Measurements from ENCODE around the gene LOC128125822.

DNA sequence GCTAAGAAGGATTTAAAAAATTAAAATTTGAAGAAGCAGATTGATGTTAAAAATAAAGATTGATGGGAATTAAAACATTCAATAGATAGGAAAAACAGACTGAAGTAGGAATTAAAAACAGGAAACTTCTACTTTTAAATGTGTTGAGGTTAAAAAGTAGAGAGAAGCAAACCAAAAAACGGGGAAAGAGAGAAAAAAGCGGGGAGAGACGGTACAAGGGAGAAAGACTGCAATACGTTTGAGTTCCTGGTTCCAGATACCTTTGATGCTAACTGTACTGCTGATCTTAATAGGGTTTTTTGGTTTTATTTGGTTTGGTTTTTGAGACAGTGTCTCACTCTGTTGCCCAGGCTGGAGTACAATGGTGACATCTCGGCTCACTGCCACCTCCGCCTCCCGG is 27.0 kb downstream of the LOC128125822 start:
- TF ChIP-seq, protein P1, sequence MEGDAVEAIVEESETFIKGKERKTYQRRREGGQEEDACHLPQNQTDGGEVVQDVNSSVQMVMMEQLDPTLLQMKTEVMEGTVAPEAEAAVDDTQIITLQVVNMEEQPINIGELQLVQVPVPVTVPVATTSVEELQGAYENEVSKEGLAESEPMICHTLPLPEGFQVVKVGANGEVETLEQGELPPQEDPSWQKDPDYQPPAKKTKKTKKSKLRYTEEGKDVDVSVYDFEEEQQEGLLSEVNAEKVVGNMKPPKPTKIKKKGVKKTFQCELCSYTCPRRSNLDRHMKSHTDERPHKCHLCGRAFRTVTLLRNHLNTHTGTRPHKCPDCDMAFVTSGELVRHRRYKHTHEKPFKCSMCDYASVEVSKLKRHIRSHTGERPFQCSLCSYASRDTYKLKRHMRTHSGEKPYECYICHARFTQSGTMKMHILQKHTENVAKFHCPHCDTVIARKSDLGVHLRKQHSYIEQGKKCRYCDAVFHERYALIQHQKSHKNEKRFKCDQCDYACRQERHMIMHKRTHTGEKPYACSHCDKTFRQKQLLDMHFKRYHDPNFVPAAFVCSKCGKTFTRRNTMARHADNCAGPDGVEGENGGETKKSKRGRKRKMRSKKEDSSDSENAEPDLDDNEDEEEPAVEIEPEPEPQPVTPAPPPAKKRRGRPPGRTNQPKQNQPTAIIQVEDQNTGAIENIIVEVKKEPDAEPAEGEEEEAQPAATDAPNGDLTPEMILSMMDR (IDR thresholded peaks at IDR 0.05) = no peak
- TF ChIP-seq POLR2A (IDR thresholded peaks at IDR 0.05) = no peak

All from prostate gland (tissue), 2 donors.